ENCODE data around the gene TRPM3.

- TF ChIP-seq CTCF (IDR thresholded peaks at IDR 0.05) (no peak), EP300 (IDR thresholded peaks at IDR 0.05) (no peak), POLR2AphosphoS5 (IDR thresholded peaks at IDR 0.05) (no peak), POLR2A (IDR thresholded peaks at IDR 0.05) (no peak)
Observed at GRCh38 chr9:70573308-70573707, 548.1 kb downstream of the TRPM3 start.
